ENCODE results near the gene ENTREP3.

Gene ENTREP3

GRCh38 chr1:155277902-155278688 lies 22.8 kb upstream of the ENTREP3 start:
- peak; percentile 80 for DNase-seq

GRCh38 chr1:155277070-155277901 lies 22.0 kb upstream of the ENTREP3 start, which contains the start of gene HCN3:
TSS of gene HCN3 (plus strand) at chr1:155277463. CDS start at chr1:155277591, 128 bp downstream.
- peak; percentile 96 for DNase-seq

- peak; percentile 94 for DNase-seq
Measured at GRCh38 chr1:155273343-155274245, 18.3 kb upstream of the ENTREP3 start, which contains the start of gene CLK2. TSS of gene CLK2 (minus strand) at chr1:155273504. CDS start at chr1:155270977, 2,527 bp downstream.

GRCh38 chr1:155272466-155273342 lies 17.4 kb upstream of the ENTREP3 start:
- DNase-seq, result no peak

- DNase-seq, result no peak
Measured at GRCh38 chr1:155269381-155269780, 14.1 kb upstream of the ENTREP3 start.

GRCh38 chr1:155268630-155269029 lies 13.3 kb upstream of the ENTREP3 start:
- DNase-seq, result no peak

- DNase-seq, result no peak
Measured at GRCh38 chr1:155267373-155267772, 12.1 kb upstream of the ENTREP3 start.

GRCh38 chr1:155266553-155266952 lies 11.3 kb upstream of the ENTREP3 start:
- no peak for DNase-seq

GRCh38 chr1:155263067-155263466 lies 7.8 kb upstream of the ENTREP3 start:
- no peak for DNase-seq

GRCh38 chr1:155261852-155262673 lies 6.8 kb upstream of the ENTREP3 start, which contains the start of gene SCAMP3:
TSS of gene SCAMP3 (minus strand) at chr1:155262360. CDS start at chr1:155262151, 209 bp downstream.
- DNase-seq, result peak; percentile 92

GRCh38 chr1:155261493-155261851 lies 6.2 kb upstream of the ENTREP3 start:
- peak; percentile 32 for DNase-seq

GRCh38 chr1:155260276-155260675 lies 5.0 kb upstream of the ENTREP3 start:
- DNase-seq, result no peak

GRCh38 chr1:155256058-155256852 lies 972 bp upstream of the ENTREP3 start:
- DNase-seq, result no peak

GRCh38 chr1:155254714-155255242 lies 505 bp downstream of the ENTREP3 start:
- no peak for DNase-seq

- no peak for DNase-seq
Measured at GRCh38 chr1:155254228-155254713, 1.0 kb downstream of the ENTREP3 start.

GRCh38 chr1:155253797-155254196 lies 1.5 kb downstream of the ENTREP3 start:
- no peak for DNase-seq

GRCh38 chr1:155253208-155253607 lies 2.1 kb downstream of the ENTREP3 start:
- DNase-seq, result no peak

- no peak for DNase-seq
Measured at GRCh38 chr1:155251566-155251965, 3.7 kb downstream of the ENTREP3 start.
